ENCODE data around the gene UFC1.
"Not testable (repeated sequence)": the region's sequence is repeated elsewhere in the genome, so short reads cannot be mapped to it uniquely, and the experiment has no call there.

Gene UFC1

DNA sequence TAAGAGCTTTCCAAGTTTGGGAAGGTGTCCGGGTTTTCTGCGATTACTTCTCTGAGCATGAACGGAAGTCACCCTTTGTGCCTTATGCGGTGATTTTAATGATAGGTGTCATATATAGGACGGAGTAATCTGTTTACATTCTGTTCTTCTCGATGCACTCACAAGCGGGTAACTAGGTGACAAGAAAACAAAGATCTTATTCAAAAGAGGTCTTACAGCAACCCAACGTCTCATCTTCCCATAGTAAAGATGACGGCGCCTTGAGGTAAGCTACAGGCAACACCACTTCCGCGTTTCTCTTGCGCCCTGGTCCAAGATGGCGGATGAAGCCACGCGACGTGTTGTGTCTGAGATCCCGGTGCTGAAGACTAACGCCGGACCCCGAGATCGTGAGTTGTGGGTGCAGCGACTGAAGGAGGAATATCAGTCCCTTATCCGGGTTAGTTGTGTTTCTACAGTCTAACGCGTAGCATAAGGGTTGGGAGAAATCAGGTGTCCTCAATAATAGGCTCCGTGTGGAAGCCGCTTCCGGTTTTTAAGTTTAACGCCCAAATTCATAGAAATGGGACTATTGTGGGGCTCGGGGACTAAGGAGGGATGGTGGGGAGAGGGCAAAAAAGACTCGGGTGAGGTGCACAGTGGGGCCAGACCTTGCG, at the start of gene UFC1:
Gene UFC1, plus strand, starts transcription at position 297 of the 656 bp plus-strand sequence. Its CDS starts 20 bp downstream, at position 317.
- no peaks in the 10 kb centered on the region for H3K9me3 Mint-ChIP-seq

DNA sequence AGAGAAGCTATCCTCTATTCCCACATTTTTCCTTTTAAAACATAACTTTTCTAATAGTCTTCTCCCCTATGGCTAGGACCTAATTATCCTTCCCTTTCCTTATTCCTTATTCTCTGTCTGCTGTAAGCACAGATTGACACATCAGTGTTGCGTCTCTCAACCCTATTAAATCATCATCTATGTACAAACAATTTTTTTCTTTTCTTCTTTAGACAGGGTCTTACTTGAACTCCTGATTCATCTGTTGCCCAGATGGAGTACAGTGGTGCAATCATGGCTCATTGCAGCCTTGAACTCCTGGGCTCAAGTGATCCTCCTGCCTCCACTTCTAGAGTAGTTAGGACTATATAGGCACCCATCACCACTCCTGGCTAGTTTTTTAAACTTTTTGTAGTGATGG, 47.3 kb upstream of the UFC1 start:
- DNase-seq (no peak), ATAC-seq (replicated peaks) (no peak)
- Mint-ChIP-seq H3K27me3 (no peaks in the 10 kb centered on the region), H3K4me1 (peaks cover 10 to 24% of the 10 kb centered on the region in 2 donors), H3K36me3 (peaks cover 17 to 32% of the 10 kb centered on the region in 2 donors), H3K4me3 (no peak overlapping the region), H3K9me3 (no peaks in the 10 kb centered on the region), H3K27ac (peak overlapping the region; percentile 60)

More for the DNA sequence above, at the start of gene UFC1:
- peak; percentile 96 to 98 for ATAC-seq (replicated peaks)
- DNase-seq, result peak; percentile 79
- no peaks in the 10 kb centered on the region for H3K27me3 Mint-ChIP-seq
- peaks cover 10 to 31% of the 10 kb centered on the region in 2 donors for H3K36me3 Mint-ChIP-seq
- peak within 1 kb of the TSS; percentile 99 for H3K27ac Mint-ChIP-seq
- H3K4me3 Mint-ChIP-seq, result peak within 1 kb of the TSS; percentile 95 to 98
- peaks cover 15 to 17% of the 10 kb centered on the region in 2 donors for H3K4me1 Mint-ChIP-seq

DNA sequence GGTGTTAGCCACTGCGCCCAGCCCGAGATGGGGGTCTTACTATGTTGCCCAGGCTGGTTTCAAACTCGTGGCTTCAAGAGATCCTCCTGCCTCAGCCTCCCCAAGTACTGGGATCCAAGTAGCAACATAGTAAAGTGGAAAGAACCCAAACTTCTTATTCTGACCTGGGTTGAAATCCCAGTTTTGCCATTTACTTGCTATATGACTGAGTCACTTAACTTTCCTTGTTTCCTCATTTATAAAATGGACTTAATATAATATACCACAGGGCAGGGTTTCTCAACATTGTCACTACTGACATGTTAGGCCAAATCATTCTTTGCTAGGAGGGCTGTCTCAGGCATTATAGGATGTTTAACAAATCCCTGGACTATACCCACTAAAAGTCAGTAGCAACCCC, 42.7 kb upstream of the UFC1 start:
- H3K27ac Mint-ChIP-seq, result no peak overlapping the region
- H3K9me3 Mint-ChIP-seq, result no peaks in the 10 kb centered on the region
- H3K36me3 Mint-ChIP-seq, result peaks cover 9 to 28% of the 10 kb centered on the region in 2 donors
- peaks cover 30 to 57% of the 10 kb centered on the region in 2 donors for H3K4me1 Mint-ChIP-seq
- DNase-seq (no peak), ATAC-seq (replicated peaks) (no peak)
- H3K27me3 Mint-ChIP-seq, result no peaks in the 10 kb centered on the region
- no peak overlapping the region for H3K4me3 Mint-ChIP-seq

DNA sequence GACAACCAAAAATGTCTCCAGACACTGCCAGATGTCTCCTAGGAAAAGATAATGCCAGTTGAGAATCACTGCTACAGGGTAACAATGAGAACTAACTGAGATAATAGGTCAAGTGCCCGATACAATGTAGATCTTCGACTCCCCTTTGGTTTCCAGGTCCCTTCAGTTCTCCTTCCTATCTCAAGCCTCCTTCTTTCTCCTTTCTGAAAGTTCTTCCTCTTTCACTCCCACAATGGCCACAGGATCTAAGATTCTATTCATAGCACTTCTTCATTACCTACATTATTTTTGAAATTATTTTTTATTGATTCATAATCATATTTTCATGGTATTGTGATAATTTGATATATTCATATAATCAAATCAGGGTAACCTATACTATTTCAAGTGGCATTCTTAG, 42.3 kb upstream of the UFC1 start:
- peaks cover 28 to 57% of the 10 kb centered on the region in 2 donors for H3K4me1 Mint-ChIP-seq
- ATAC-seq (replicated peaks) (no peak), DNase-seq (no peak)
- H3K27ac Mint-ChIP-seq, result no peak overlapping the region
- peaks cover 9 to 24% of the 10 kb centered on the region in 2 donors for H3K36me3 Mint-ChIP-seq
- no peaks in the 10 kb centered on the region for H3K9me3 Mint-ChIP-seq
- H3K4me3 Mint-ChIP-seq, result no peak overlapping the region
- no peaks in the 10 kb centered on the region for H3K27me3 Mint-ChIP-seq

DNA sequence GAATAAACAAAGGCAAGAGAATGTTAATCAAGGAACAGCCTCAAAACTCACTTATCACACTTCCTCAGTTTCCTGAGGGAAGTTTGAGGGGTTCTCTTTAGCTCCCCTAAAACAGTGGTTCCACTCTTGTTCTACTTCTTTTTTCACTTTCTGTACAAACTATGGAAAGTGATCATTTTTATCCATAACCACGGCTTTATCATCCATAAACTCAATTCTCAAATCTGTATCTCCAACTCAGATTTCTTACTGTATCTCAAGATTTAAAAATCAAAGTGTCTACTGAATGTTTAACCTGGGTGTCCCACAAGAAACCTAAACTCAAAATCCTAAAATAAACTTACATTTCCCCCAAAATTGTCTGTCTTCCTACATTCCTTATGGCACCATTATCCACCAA, 39.9 kb upstream of the UFC1 start:
- H3K4me3 Mint-ChIP-seq, result peak overlapping the region in 1 of 2 donors; percentile 0
- H3K27ac Mint-ChIP-seq, result peak overlapping the region; percentile 2
- no peaks in the 10 kb centered on the region for H3K9me3 Mint-ChIP-seq
- no peak for ATAC-seq (replicated peaks)
- H3K4me1 Mint-ChIP-seq, result peaks cover 29 to 64% of the 10 kb centered on the region in 2 donors
- H3K36me3 Mint-ChIP-seq, result peaks cover 13 to 26% of the 10 kb centered on the region in 2 donors
- H3K27me3 Mint-ChIP-seq, result no peaks in the 10 kb centered on the region
- no peak for DNase-seq

DNA sequence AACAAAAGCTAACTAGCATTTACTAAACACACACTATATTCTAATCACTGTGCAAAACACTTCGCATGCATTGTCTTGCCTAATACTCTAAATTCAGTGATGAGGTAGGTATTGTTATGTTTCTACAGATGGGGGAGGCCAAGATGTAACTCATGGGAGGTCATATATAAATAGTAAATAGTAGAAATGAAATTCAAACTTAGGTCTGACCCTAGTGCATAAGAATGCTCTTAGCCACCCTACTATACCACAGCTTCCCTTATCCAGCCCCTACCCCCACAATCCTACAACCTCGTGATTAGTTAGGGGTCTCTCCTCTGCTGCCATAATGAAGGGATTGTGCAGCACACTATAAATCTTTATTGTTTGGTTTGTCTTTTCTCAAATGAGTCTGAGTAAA, 39.2 kb upstream of the UFC1 start:
- DNase-seq, result no peak
- Mint-ChIP-seq H3K27me3 (no peaks in the 10 kb centered on the region), H3K9me3 (no peaks in the 10 kb centered on the region), H3K4me1 (peaks cover 35 to 68% of the 10 kb centered on the region in 2 donors), H3K4me3 (peak overlapping the region in 1 of 2 donors; percentile 0), H3K36me3 (peaks cover 14 to 27% of the 10 kb centered on the region in 2 donors), H3K27ac (no peak overlapping the region)
- no peak for ATAC-seq (replicated peaks)

DNA sequence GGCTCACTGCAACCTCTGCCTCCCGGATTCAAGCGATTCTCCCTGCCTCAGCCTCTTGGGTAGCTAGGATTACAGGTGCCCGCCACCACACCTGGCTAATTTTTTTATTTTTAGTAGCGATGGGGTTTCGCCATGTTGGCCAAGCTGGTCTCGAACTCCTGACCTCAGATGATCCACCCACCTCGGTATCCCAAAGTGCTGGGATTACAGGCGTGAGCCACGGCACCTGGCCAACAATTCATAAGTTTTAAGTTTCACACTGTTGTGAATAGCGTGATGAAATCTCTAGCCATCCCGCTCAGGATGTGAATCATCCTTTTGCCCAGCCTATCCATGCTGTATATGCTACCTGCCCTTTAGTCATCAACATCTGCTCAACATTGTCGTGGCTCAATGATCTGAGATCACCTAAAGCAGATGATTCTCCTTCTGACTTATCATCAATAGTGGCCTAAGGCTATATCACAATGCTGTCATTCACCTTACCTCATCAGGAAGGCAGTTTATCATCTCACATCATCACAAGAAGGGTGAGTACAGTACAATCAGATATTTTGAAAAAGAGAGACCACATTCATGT, 38.6 kb upstream of the UFC1 start:
- Mint-ChIP-seq H3K27me3 (no peaks in the 10 kb centered on the region), H3K9me3 (no peaks in the 10 kb centered on the region), H3K36me3 (peaks cover 16 to 33% of the 10 kb centered on the region in 2 donors), H3K4me3 (peak overlapping the region in 1 of 2 donors; percentile 41), H3K4me1 (peaks cover 40 to 74% of the 10 kb centered on the region in 2 donors), H3K27ac (peak overlapping the region; percentile 28)
- ATAC-seq (replicated peaks) (no peak), DNase-seq (no peak)

DNA sequence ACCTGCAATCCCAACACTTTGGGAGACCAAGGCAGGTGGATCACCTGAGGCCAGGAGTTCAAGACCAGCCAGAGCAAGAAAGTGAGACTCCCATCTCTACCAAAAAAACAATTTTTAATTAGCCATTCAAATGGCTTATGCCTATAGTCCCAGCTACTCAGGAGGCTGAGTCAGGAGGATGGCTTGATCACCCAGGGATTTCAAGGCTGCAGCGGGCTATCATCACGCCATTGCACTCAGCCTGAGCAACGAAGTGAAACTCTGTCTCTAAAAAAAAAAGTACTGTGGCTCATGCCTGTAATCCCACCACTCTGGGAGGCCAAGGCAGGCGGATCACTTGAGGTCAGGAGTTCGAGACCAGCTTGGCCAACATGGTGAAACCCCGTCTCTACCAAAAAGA, 37.8 kb upstream of the UFC1 start:
- DNase-seq; H3K9me3 Mint-ChIP-seq; H3K27me3 Mint-ChIP-seq; ATAC-seq (replicated peaks): not testable (repeated sequence)
- Mint-ChIP-seq H3K36me3 (peaks cover 16 to 38% of the 10 kb centered on the region in 2 donors), H3K4me3 (peak overlapping the region; percentile 95 to 98), H3K4me1 (peaks cover 43 to 80% of the 10 kb centered on the region in 2 donors), H3K27ac (peak overlapping the region; percentile 56)

DNA sequence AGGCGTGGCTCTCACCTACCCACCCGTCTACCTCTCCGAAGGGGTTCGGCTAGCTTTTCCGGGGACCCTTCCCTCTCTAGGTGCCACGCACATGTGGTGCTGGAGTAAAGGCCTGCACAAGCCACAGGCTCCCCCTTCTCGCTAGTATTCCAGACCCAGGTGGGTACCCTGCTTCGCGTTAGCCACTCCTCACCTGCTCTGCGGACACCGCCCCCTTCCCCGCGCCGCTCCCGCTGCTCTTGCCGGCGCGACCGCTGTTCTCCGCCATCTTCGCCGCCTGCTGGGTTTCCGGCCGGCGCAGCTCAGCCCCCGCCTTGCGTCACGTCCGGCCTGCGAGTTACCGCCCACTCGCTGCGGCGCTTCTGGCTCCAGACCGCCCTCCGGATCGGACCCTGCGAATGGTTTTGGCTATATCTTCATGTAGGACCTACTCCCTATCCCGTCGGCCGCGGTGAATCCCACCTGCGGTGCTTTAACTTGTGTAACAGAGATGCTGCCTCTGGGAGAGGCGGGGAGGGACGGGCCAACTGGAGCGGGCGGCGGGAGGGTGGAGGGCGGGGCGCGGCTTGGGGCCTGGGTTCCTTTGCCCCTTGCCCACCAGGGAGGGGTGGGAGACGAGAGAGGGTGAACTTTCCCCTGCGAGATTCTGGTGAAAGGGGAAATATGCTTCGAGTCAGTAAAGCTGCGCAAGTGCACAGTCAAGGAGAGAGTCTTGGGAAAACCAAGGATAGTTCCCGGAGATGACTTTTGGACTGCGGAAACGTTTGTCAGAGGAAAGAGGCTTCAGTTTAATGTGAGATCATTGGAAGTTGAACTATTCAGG, 35.8 kb upstream of the UFC1 start, which contains the start of the genes NIT1 and PFDN2:
Gene NIT1, plus strand, starts transcription at position 347 of the 823 bp plus-strand sequence. Its CDS starts 72 bp downstream, at position 419.
Gene PFDN2, minus strand, starts transcription at position 279 of the 823 bp plus-strand sequence. Its CDS starts 11 bp downstream, at position 268.
- Mint-ChIP-seq H3K36me3 (peaks cover 22 to 50% of the 10 kb centered on the region in 2 donors), H3K9me3 (no peaks in the 10 kb centered on the region)

DNA sequence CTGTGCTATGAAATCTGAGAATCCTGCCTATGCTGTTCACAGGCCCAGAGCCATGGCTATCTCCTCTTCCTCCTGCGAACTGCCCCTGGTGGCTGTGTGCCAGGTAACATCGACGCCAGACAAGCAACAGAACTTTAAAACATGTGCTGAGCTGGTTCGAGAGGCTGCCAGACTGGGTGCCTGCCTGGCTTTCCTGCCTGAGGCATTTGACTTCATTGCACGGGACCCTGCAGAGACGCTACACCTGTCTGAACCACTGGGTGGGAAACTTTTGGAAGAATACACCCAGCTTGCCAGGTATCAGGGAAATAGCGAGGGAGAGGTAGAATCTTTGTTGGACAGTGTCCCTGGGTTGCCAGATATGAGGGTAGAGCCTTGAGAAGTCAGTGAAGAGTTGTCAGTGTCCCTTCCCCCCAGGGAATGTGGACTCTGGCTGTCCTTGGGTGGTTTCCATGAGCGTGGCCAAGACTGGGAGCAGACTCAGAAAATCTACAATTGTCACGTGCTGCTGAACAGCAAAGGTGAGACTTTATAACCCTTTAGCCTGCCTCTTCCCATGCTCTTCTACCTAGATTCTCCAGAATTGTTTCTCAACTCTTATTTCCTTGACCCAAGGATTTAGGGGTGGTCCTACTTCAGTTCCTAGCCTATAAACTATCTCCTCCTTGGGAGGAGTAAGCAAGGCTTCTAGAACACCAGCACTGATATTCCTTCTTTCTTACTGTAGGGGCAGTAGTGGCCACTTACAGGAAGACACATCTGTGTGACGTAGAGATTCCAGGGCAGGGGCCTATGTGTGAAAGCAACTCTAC, 34.5 kb upstream of the UFC1 start:
- H3K27ac Mint-ChIP-seq, result peak overlapping the region; percentile 95
- no peaks in the 10 kb centered on the region for H3K27me3 Mint-ChIP-seq
- DNase-seq (no peak), ATAC-seq (replicated peaks) (peak; percentile 44 to 48)
- H3K9me3 Mint-ChIP-seq, result no peaks in the 10 kb centered on the region
- peak overlapping the region; percentile 95 to 98 for H3K4me3 Mint-ChIP-seq
- peaks cover 38 to 78% of the 10 kb centered on the region in 2 donors for H3K4me1 Mint-ChIP-seq
- peaks cover 35 to 59% of the 10 kb centered on the region in 2 donors for H3K36me3 Mint-ChIP-seq

More for the DNA sequence above, 35.8 kb upstream of the UFC1 start, which contains the start of the genes NIT1 and PFDN2:
- peak within 1 kb of the TSS; percentile 95 for H3K27ac Mint-ChIP-seq
- peak within 1 kb of the TSS; percentile 95 to 98 for H3K4me3 Mint-ChIP-seq
- H3K27me3 Mint-ChIP-seq, result no peaks in the 10 kb centered on the region
- ATAC-seq (replicated peaks), result peak; percentile 85 to 88
- H3K4me1 Mint-ChIP-seq, result peaks cover 45 to 83% of the 10 kb centered on the region in 2 donors
- peak; percentile 80 for DNase-seq

DNA sequence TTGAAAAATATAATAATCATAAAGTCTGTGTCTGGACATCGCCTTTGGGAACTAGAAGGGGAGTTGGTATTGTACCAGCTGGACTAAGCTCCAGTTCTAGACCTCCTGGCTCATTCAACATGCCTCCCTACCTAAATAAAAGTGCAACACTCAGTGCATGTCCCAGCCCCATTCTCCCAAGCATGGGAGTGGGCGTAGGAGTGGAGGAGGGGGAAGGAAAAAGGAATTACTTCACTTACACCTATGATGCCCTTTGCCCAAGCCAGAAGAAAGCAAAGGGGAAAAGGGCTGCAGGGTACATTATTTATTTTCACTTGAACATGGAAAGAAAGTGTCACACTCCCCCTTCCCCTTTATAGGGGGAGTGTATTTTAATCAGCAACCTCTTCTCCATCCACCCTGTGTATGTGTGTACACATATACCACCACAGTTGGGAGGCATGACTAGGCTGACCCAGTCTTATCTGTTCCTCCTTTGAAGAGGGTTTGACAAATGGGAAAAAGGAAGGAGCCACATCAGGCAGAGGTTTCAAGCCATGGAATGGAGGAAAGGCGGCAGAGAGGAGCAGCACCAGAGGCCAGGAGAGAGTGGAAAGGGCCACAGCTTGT, 32.6 kb upstream of the UFC1 start:
- H3K9me3 Mint-ChIP-seq, result no peaks in the 10 kb centered on the region
- H3K27ac Mint-ChIP-seq, result peak overlapping the region; percentile 84
- DNase-seq (no peak), ATAC-seq (replicated peaks) (no peak)
- H3K4me3 Mint-ChIP-seq, result peak overlapping the region; percentile 57 to 70
- peaks cover 42 to 67% of the 10 kb centered on the region in 2 donors for H3K36me3 Mint-ChIP-seq
- H3K27me3 Mint-ChIP-seq, result no peaks in the 10 kb centered on the region
- peaks cover 36 to 67% of the 10 kb centered on the region in 2 donors for H3K4me1 Mint-ChIP-seq

DNA sequence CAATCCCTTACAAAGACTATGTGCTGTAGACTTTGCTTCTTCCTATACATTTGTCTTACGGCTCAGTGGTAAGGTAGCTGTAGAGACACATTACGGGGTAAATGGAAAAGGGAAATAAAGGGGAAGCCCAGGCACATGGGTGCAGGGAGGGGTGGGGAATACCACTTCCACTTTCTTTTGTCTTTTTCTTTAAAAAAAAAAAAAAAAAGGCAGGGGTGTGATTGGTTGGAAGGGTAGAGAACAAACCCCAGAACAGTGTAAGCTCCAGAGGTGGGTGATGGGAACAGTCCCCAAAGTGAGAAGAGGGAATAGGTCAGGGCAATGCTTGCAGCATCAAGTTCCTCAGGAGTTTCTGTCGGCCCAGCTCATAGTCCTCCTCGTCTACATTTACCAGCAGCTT, 31.9 kb upstream of the UFC1 start:
- Mint-ChIP-seq H3K27me3 (no peaks in the 10 kb centered on the region), H3K4me3 (peak overlapping the region; percentile 48 to 57), H3K9me3 (no peaks in the 10 kb centered on the region), H3K27ac (peak overlapping the region; percentile 84), H3K4me1 (peaks cover 39 to 68% of the 10 kb centered on the region in 2 donors), H3K36me3 (peaks cover 43 to 72% of the 10 kb centered on the region in 2 donors)
- ATAC-seq (replicated peaks) (peak; percentile 33 to 36), DNase-seq (no peak)

DNA sequence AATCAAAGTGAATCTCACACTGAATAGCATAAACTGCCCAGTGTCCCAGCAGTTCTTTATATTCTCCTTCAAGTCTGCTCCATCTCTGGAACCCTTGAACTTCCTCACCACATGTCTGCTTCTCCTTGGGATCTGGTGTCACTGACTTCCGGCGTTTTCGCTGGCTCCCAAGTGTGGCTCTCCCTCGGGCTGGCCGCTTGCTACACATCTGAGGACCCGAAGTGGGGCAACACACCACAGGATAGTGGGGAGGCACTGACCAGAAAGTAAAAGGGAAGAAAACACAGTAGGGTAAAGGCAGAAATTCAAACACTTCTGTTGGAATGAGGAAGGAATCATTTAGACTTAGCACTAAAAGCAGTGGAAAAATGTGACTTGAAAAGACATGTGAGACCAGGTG, 30.8 kb upstream of the UFC1 start:
- peaks cover 42 to 74% of the 10 kb centered on the region in 2 donors for H3K36me3 Mint-ChIP-seq
- peaks cover 42 to 74% of the 10 kb centered on the region in 2 donors for H3K4me1 Mint-ChIP-seq
- H3K27me3 Mint-ChIP-seq, result no peaks in the 10 kb centered on the region

More for the DNA sequence above, 30.8 kb upstream of the UFC1 start:
- Mint-ChIP-seq H3K4me3 (no peak overlapping the region), H3K9me3 (no peaks in the 10 kb centered on the region), H3K27ac (peak overlapping the region; percentile 49)
- no peak for DNase-seq
- ATAC-seq (replicated peaks), result no peak

All from stimulated activated naive B cell treated with anti-CD40 and anti-IgM and Interleukin-4, amounts not matched to agents 10 μg/mL and 1 μg/mL and 100 μg/mL, for 72 hours (primary cell).